Erythroblast (primary cell): ENCODE measurements around the gene THBS1.

Experiments
- GATA1 ChIP-seq: IDR thresholded peaks from 2 replicates; pipeline ENCODE4 v1.6.1; 2011; ENCODE audit warnings: low read depth, mild to moderate bottlenecking, control low read depth, low read length, moderate library complexity
- POLR2A ChIP-seq: IDR thresholded peaks from 2 replicates; pipeline ENCODE4 v1.6.1; 2011; ENCODE audit warnings: mild to moderate bottlenecking, low read length

GRCh38 chr15:39573844-39574243, 7.0 kb upstream of the THBS1 start:
- TF ChIP-seq POLR2A, result no peak
- TF ChIP-seq GATA1, result no peak
